NCI-H1694 (cell line): ENCODE results near the gene CD3G.
A peak's percentile ranks its signal among the peaks of the same experiment; 100 is the strongest.
"Not testable (repeated sequence)": the region's sequence is repeated elsewhere in the genome, so short reads cannot be mapped to it uniquely, and the experiment has no call there.

ENCODE experiments used
- DNase-seq: peaks from one replicate; lab custom pipeline; 2025; lab: John Stamatoyannopoulos, UW

Gene CD3G

GRCh38 chr11:118380571-118380970, 36.4 kb downstream of the CD3G start:
- DNase-seq = no peak

GRCh38 chr11:118382954-118383353, 38.8 kb downstream of the CD3G start:
- no peak for DNase-seq

- no peak for DNase-seq
Measured at GRCh38 chr11:118383657-118384056, 39.5 kb downstream of the CD3G start.

- no peak for DNase-seq
Measured at GRCh38 chr11:118396097-118396501, 52.0 kb downstream of the CD3G start.

- DNase-seq = no peak
Measured at GRCh38 chr11:118397448-118397847, 53.3 kb downstream of the CD3G start.

GRCh38 chr11:118398791-118399559, 54.8 kb downstream of the CD3G start:
- DNase-seq = no peak

GRCh38 chr11:118401151-118401879, 57.2 kb downstream of the CD3G start, which contains the start of gene ATP5MG:
ATP5MG (plus strand) TSS chr11:118401606; CDS start chr11:118401666, 60 bp downstream.
- peak; percentile 33 for DNase-seq

- DNase-seq = no peak
Measured at GRCh38 chr11:118401880-118402590, 57.9 kb downstream of the CD3G start.

GRCh38 chr11:118402594-118402993, 58.5 kb downstream of the CD3G start:
- DNase-seq = not testable (repeated sequence)
